ENCODE measurements around the gene OASL.

GRCh38 chr12:120993496-120993895 lies 45.5 kb downstream of the OASL start:
- TF ChIP-seq CTCF (IDR thresholded peaks at IDR 0.05) (no peak), POLR2A (IDR thresholded peaks at IDR 0.05) (no peak)

Data from body of pancreas (tissue), 4 donors.